GM12878 (cell line): ENCODE measurements around the gene CTDSP1. TPM values are rescaled to one million over a fixed set of nuclear protein-coding genes. Genes with fewer than 3 reads are reported as not detected.

Source experiments
- ATAC-seq: fragments of 200-7000 bp; cut with Tn5 transposase; 3 replicates; pipeline ENCODE4 v1.9.1; 2020; ENCODE audit warnings: mild to moderate bottlenecking, moderate library complexity
- BruUV-seq: library from RNA; stranded (reverse); fragments of 400-500 nt; replicated peaks from 2 replicates; lab custom pipeline; 2021; lab: Mats Ljungman, UMichigan
- CTCF ChIA-PET: fragments of 300-600 bp; sonication (Branson Sonifier 250); formaldehyde crosslinking; extraction: SDS; loops from one replicate; lab custom pipeline; 2021; ENCODE audit warnings: inconsistent platforms; lab: Yijun Ruan, JAX
- POLR2A ChIA-PET: fragments of 350-600 bp; formaldehyde crosslinking; extraction: SDS; loops from one replicate; lab custom pipeline; 2021; ENCODE audit warnings: inconsistent platforms; lab: Charles Lee
- RAD21 ChIA-PET: fragments of 300-600 bp; sonication (Branson Sonifier 250); formaldehyde crosslinking; loops from one replicate; lab custom pipeline; 2023; ENCODE audit warnings: antibody characterized with exemption; ENCODE audit not compliant: unreplicated experiment; lab: Charles Lee
- SMC1A ChIA-PET: fragments of 300-600 bp; sonication (Branson Sonifier 250); formaldehyde crosslinking; loops from one replicate; lab custom pipeline; 2023; ENCODE audit not compliant: unreplicated experiment, uncharacterized antibody; lab: Charles Lee
- DNase-seq: peaks from one replicate; pipeline ENCODE4 v3.0.0-alpha.2; 2011; ENCODE audit warnings: low read depth, low spot score
- FAIRE-seq: peaks from 3 replicates; lab custom pipeline; 2011; peaks lifted over from hg19 to GRCh38; lab: Jason Lieb, UNC
- H2AFZ ChIP-seq: 2 replicates; pipeline ENCODE4 v1.6.0; 2011; ENCODE audit warnings: low read depth, low read length, control low read depth; ENCODE audit not compliant: control insufficient read depth
- H3K27ac ChIP-seq: 2 replicates; pipeline ENCODE4 v1.5.1; 2011; ENCODE audit warnings: control low read depth; ENCODE audit not compliant: control insufficient read depth, insufficient read depth
- H3K27me3 ChIP-seq, 2 experiments: replicated peaks in 1 of 2; 2 replicates each; pipeline versions ENCODE4 v1.6.0 to v1.6.1; 2011; ENCODE audit warnings: low read length in 1 of 2; ENCODE audit not compliant: control insufficient read depth in 2 of 2, insufficient read depth in 2 of 2
- H3K36me3 ChIP-seq, 2 experiments: 2 replicates each; pipeline ENCODE4 v1.5.1; 2011; ENCODE audit warnings: low read length in 1 of 2; ENCODE audit not compliant: control insufficient read depth in 2 of 2, insufficient read depth in 2 of 2
- H3K4me1 ChIP-seq: 2 replicates; pipeline ENCODE4 v1.6.1; 2011; ENCODE audit warnings: mild to moderate bottlenecking, low read length, moderate library complexity, mixed read lengths; ENCODE audit not compliant: control insufficient read depth, insufficient read depth
- H3K4me2 ChIP-seq: 2 replicates; pipeline ENCODE4 v1.6.0; 2011; ENCODE audit warnings: control low read depth; ENCODE audit not compliant: control insufficient read depth, insufficient read depth
- H3K4me3 ChIP-seq: fragments of 200-600 bp; sonication (generic); 2 replicates; pipeline ENCODE4 v1.5.1; 2016
- H3K79me2 ChIP-seq: 2 replicates; pipeline ENCODE4 v1.6.0; 2011; ENCODE audit warnings: low read length; ENCODE audit not compliant: control insufficient read depth, insufficient read depth
- H3K9ac ChIP-seq: 2 replicates; pipeline ENCODE4 v1.8.0; 2011; ENCODE audit warnings: low read length, control low read depth, mixed read lengths; ENCODE audit not compliant: control insufficient read depth, insufficient read depth
- H3K9me3 ChIP-seq: replicated peaks from 3 replicates; pipeline ENCODE4 v1.5.1; 2011; ENCODE audit warnings: mild to moderate bottlenecking, low read length; ENCODE audit not compliant: control insufficient read depth, insufficient read depth
- H4K20me1 ChIP-seq: 2 replicates; pipeline ENCODE4 v1.6.0; 2011; ENCODE audit not compliant: control insufficient read depth, insufficient read depth
- CREB1 ChIP-seq: IDR thresholded peaks from 2 replicates; pipeline ENCODE4 v1.6.1; 2012; ENCODE audit warnings: low read depth, mild to moderate bottlenecking, inconsistent platforms
- CREM ChIP-seq: IDR thresholded peaks from 2 replicates; pipeline ENCODE4 v1.6.1; 2014; ENCODE audit warnings: antibody characterized with exemption, low read depth
- GATAD2B ChIP-seq: fragments of 450-650 bp; conservative IDR thresholded peaks from 2 replicates; pipeline ENCODE4 v1.6.1; 2017; ENCODE audit warnings: low read depth, mild to moderate bottlenecking, moderate library complexity
- HDAC6 ChIP-seq: fragments of 200-600 bp; sonication (generic); IDR thresholded peaks from one replicate; pipeline ENCODE4 v1.8.0; 2017; ENCODE audit warnings: antibody characterized with exemption; ENCODE audit not compliant: unreplicated experiment
- MEF2A ChIP-seq: IDR thresholded peaks from 2 replicates; pipeline ENCODE4 v1.6.1; 2011; ENCODE audit warnings: low read depth, mild to moderate bottlenecking, low read length, moderate library complexity; ENCODE audit not compliant: insufficient read depth
- MLLT1 ChIP-seq: fragments of 450-650 bp; IDR thresholded peaks from 2 replicates; pipeline ENCODE4 v1.6.1; 2016; ENCODE audit warnings: mild to moderate bottlenecking
- NFXL1 ChIP-seq: fragments of 450-650 bp; IDR thresholded peaks from 2 replicates; pipeline ENCODE4 v1.6.1; 2017; ENCODE audit warnings: antibody characterized with exemption, mild to moderate bottlenecking, borderline replicate concordance
- NRF1 ChIP-seq: conservative IDR thresholded peaks from 2 replicates; pipeline ENCODE4 v1.6.1; 2011; ENCODE audit warnings: mild to moderate bottlenecking, low read depth, low read length, improper control_type of control experiment
- SMC3 ChIP-seq: IDR thresholded peaks from 2 replicates; pipeline ENCODE4 v1.6.1; 2011; ENCODE audit warnings: low read length, improper control_type of control experiment, borderline replicate concordance
- ZBED1 ChIP-seq: IDR thresholded peaks from 2 replicates; pipeline ENCODE4 v1.6.1; 2016; ENCODE audit warnings: borderline replicate concordance
- ZBTB4 ChIP-seq: fragments of 450-650 bp; formaldehyde crosslinking; IDR thresholded peaks from 2 replicates; pipeline ENCODE4 v1.4.0; 2022; ENCODE audit warnings: mild to moderate bottlenecking, moderate library complexity
- ZNF384 ChIP-seq: IDR thresholded peaks from 2 replicates; pipeline ENCODE4 v1.6.1; 2012; ENCODE audit warnings: low read depth, mild to moderate bottlenecking, low read length, improper control_type of control experiment, borderline replicate concordance
- ZNF592 ChIP-seq: fragments of 450-650 bp; IDR thresholded peaks from 2 replicates; pipeline ENCODE4 v1.6.1; 2017; ENCODE audit warnings: mild to moderate bottlenecking, moderate library complexity
- WGBS: methylation state at CpG from one replicate; pipeline ENCODE4 v1.1.6; 2016; ENCODE audit warnings: low lambda C conversion rate; ENCODE audit not compliant: insufficient replicate concordance, insufficient coverage; ENCODE audit errors: missing lambda C conversion rate; 5-methylcytosine and 5-hydroxymethylcytosine counted together
- in situ Hi-C: fragments of 300-500 bp; cut with MboI; formaldehyde crosslinking; loops from 9 replicates; pipeline ENCODE4 v1.14.3; 2018; ENCODE audit warnings: mixed read lengths
- intact Hi-C: fragments of 100-400 bp; cut with micrococcal nuclease; formaldehyde crosslinking; loops from one replicate; pipeline ENCODE4 v1.14.2; 2022; ENCODE audit not compliant: unreplicated experiment
- polyA plus RNA-seq, 11 experiments: library from polyadenylated mRNA; depleted of rRNA in 4 of 11; unstranded in 6 of 11; stranded (reverse) in 5 of 11; fragments of >200 nt; fragmentation: Nextera tagmentation in 4 of 11; fragmentation: Illumina TruSeq in 1 of 11; extraction: Ambion mirVana in 4 of 11; extraction: Trizol in 1 of 11; gene quantifications; 1 replicate in 1 of 11; 2 replicates in 10 of 11; pipeline versions ENCODE4 v1.2.1 to v1.2.3, GENCODE V29; 2011 to 2016; ENCODE audit warnings: inconsistent platforms in 2 of 11, missing spikeins in 2 of 11, low read depth in 1 of 11
- total RNA-seq, 4 experiments: library from RNA; depleted of rRNA in 3 of 4; stranded (reverse); fragments of >200 nt in 3 of 4; fragmentation: Illumina TruSeq in 1 of 4; extraction: Trizol in 1 of 4; gene quantifications; 2 replicates each; pipeline versions ENCODE4 v1.2.1 to v1.2.3, GENCODE V29; 2013 to 2021

CTDSP1 gene
- total and polyA plus RNA-seq, 10 of the 15 experiments (the other 5 are each of a cell fraction or from before 2014, with no cell fraction given), result 3.0 to 75.9 (median 34.4) TPM

- no peak for TF ChIP-seq ZBTB4 (CRISPR knock-in tag)
- TF ChIP-seq, all 136 proteins: peak for 0
These were observed 10.1 kb upstream of the CTDSP1 start (continued) for GRCh38 chr2:218389333-218390150.

GRCh38 chr2:218391202-218391601 lies 8.5 kb upstream of the CTDSP1 start:
- intact Hi-C loops, result no loop called here
- no peak overlapping the region for H3K27ac ChIP-seq
- no peaks in the 10 kb centered on the region for H3K79me2 ChIP-seq
- no peak overlapping the region for H2AFZ ChIP-seq
- no peak for DNase-seq
- RAD21 ChIA-PET, result no interaction called here
- TF ChIP-seq MEF2A, result no peak
- TF ChIP-seq HDAC6, result no peak
- no peak for TF ChIP-seq NFXL1
- TF ChIP-seq CREM, result no peak
- no peak for TF ChIP-seq GATAD2B
- no peak for TF ChIP-seq CREB1
- no peak for TF ChIP-seq MLLT1
- no peak for TF ChIP-seq SMC3
- TF ChIP-seq ZNF592, result no peak
- no peak for TF ChIP-seq ZNF384
- TF ChIP-seq ZBED1, result no peak
- TF ChIP-seq NRF1, result no peak
- 71% methylated on average over 7 of the region's 23 CpGs for WGBS
- CTCF ChIA-PET, result no interaction called here
- H3K4me2 ChIP-seq, result no peak overlapping the region
- H4K20me1 ChIP-seq, result no peaks in the 10 kb centered on the region
- no peak for ATAC-seq
- POLR2A ChIA-PET, result no interaction called here
- H3K27me3 ChIP-seq, result no peaks in the 10 kb centered on the region; a peak in 2 of 4 replicates
- in situ Hi-C loops, result loop anchor here (25.0 kb wide), 1 partner anchor 104 kb away; the partner anchor contains the start of gene TMBIM1
- no peaks in the 10 kb centered on the region for H3K36me3 ChIP-seq
- no peak overlapping the region for H3K4me3 ChIP-seq
- SMC1A ChIA-PET, result no interaction called here
- H3K4me1 ChIP-seq, result peaks cover 17% of the 10 kb centered on the region
- FAIRE-seq, result no peak
- no peak overlapping the region for H3K9ac ChIP-seq
- no TSS peak for BruUV-seq
- H3K9me3 ChIP-seq, result no peaks in the 10 kb centered on the region
